HG03045 (cell line): Measurements from ENCODE around the gene COL12A1.

ENCODE experiments used
- ATAC-seq: cut with Tn5 transposase; IDR thresholded peaks from one replicate; pipeline ENCODE4 v1.9.1; 2021; ENCODE audit warnings: mild to moderate bottlenecking, moderate library complexity; ENCODE audit not compliant: unreplicated experiment

The COL12A1 gene

GRCh38 chr6:75180864-75181263 lies 25.0 kb downstream of the COL12A1 start:
- no peak for ATAC-seq

GRCh38 chr6:75178757-75179156 lies 27.1 kb downstream of the COL12A1 start:
- ATAC-seq, result no peak

GRCh38 chr6:75176076-75176582 lies 29.7 kb downstream of the COL12A1 start:
- no peak for ATAC-seq

- no peak for ATAC-seq
Measured at GRCh38 chr6:75171986-75172385, 33.9 kb downstream of the COL12A1 start.

GRCh38 chr6:75171567-75171966 lies 34.3 kb downstream of the COL12A1 start:
- no peak for ATAC-seq

GRCh38 chr6:75170691-75171560 lies 34.9 kb downstream of the COL12A1 start:
- ATAC-seq, result no peak

- no peak for ATAC-seq
Measured at GRCh38 chr6:75169689-75170586, 35.9 kb downstream of the COL12A1 start.

- no peak for ATAC-seq
Measured at GRCh38 chr6:75167851-75168250, 38.0 kb downstream of the COL12A1 start.

- no peak for ATAC-seq
Measured at GRCh38 chr6:75167325-75167724, 38.5 kb downstream of the COL12A1 start.

- no peak for ATAC-seq
Measured at GRCh38 chr6:75166773-75167172, 39.1 kb downstream of the COL12A1 start.

GRCh38 chr6:75166236-75166635 lies 39.6 kb downstream of the COL12A1 start:
- no peak for ATAC-seq

GRCh38 chr6:75158176-75158575 lies 47.7 kb downstream of the COL12A1 start:
- no peak for ATAC-seq

- no peak for ATAC-seq
Measured at GRCh38 chr6:75157336-75157735, 48.5 kb downstream of the COL12A1 start.

GRCh38 chr6:75156186-75156878 lies 49.5 kb downstream of the COL12A1 start:
- ATAC-seq, result no peak

GRCh38 chr6:75155631-75156030 lies 50.2 kb downstream of the COL12A1 start:
- no peak for ATAC-seq

- no peak for ATAC-seq
Measured at GRCh38 chr6:75154973-75155372, 50.9 kb downstream of the COL12A1 start.

GRCh38 chr6:75150685-75151412 lies 55.0 kb downstream of the COL12A1 start:
- no peak for ATAC-seq

- ATAC-seq, result no peak
Measured at GRCh38 chr6:75149696-75150095, 56.2 kb downstream of the COL12A1 start.

- ATAC-seq, result no peak
Measured at GRCh38 chr6:75149240-75149639, 56.6 kb downstream of the COL12A1 start.

- ATAC-seq, result peak; percentile 65
Measured at GRCh38 chr6:75147512-75147911, 58.3 kb downstream of the COL12A1 start.
